Activated CD4-positive, alpha-beta T cell treated with anti-CD3 and anti-CD28 coated beads, Interleukin-2, amount 50 U/mL, for 4 hours (primary cell): ENCODE data around the gene BCL11A.

Experiments used
- DNase-seq, 2 experiments: peaks; one replicate each; pipeline ENCODE4 v3.0.0-alpha.2; 2020

The BCL11A gene

DNA sequence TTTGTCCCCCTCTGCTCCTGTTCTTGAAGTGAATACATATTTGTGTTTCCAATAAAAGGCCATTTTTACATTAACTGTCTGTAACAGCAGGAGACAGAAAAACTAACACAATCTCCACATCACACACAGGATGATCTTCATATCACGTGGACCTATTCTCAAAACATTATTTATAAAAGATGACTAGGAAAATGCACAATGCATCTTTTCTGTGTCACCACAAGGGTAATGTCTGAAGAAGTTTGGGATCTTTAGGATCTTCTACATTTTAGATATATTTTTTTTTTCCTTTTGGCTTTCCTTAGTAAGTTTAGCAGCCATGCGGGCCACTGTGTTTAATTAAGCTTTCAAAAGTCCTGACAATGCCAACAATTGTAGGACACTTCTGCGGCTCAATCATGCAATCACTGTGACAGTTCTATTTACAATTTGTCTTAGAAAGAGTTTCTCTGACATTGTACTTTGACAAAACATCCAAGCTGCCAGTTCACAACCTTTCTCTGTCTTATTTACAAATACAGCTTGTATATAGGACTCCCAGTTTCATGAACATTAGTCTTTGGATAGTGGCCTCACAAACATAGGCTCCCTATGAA is 12.3 kb downstream of the BCL11A start:
- no peak for DNase-seq

DNA sequence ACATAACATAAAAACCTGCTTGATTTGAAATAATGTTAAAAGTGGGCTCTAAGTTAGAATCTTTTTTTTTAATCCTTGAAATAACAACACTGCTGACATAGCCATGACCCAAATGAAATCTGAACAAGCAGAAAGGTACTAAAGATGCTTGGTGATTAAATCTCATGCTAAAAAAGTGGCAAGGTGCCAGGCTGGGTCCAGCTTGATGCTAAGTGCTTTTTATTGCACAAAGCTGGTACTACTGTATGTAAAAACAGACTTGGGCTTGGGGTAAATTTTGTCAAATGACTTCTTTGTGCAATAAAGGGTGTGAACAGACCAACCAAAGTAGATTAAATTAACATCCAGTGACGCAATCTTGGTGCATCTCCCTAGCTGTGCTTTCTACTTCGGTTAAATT is 13.4 kb downstream of the BCL11A start:
- DNase-seq, result no peak

DNA sequence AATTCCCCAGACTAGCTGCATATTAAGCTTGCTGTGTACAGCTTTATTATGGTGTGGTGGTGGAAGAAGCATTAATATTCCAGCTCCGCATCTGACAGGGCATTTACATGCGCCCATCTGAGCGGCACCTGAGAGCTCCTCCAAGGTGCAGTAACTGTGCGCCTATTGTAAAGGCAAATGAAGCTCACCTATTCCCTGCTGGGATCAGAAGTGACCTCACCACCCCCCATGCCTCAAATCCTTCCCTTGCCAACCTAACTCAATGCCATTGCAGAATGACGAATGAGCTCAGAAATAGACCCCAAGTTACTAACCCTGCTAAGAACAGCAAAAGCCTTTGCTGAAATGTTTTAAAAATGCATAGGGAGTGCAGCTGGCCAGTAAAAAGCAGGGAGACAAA is 14.3 kb downstream of the BCL11A start:
- no peak for DNase-seq

DNA sequence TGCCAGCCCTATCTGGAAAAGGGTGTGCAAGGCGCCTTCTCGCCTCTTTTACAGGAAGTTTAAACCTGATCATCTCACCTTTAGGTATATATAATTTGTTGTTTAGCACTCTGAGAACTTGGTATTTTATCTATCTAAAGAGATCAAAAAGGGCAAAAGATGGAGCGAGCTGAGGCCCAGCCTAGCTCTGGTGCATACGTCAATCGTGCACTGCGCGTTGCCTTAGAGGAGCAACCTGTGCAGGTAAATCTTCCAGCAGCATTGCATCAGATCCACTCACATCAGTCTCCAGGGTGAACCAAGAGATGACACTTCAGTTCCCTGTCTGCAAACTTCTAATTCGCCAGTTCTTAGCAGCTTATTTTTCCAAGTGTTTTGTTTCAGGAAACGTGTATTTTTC is 15.4 kb downstream of the BCL11A start:
- DNase-seq, result no peak

DNA sequence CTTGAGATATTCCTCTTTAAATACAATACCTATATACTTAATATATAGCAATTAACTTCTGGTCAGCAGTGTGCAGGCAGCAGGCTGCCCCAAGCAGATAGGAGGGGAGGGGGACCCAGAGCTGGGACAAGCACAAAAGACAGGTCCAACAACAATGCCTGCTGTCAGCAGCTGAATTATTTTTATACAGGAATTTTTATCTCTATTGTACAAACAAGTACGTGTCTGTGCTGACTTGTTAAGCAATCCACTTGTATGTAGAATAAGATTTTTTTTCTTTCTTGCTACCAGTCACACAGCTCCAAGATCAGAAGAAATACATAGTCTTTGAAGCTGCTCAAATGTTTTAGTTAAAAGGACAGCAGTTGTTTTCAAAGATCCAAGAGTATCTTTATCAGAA is 16.7 kb downstream of the BCL11A start:
- DNase-seq, result no peak

DNA sequence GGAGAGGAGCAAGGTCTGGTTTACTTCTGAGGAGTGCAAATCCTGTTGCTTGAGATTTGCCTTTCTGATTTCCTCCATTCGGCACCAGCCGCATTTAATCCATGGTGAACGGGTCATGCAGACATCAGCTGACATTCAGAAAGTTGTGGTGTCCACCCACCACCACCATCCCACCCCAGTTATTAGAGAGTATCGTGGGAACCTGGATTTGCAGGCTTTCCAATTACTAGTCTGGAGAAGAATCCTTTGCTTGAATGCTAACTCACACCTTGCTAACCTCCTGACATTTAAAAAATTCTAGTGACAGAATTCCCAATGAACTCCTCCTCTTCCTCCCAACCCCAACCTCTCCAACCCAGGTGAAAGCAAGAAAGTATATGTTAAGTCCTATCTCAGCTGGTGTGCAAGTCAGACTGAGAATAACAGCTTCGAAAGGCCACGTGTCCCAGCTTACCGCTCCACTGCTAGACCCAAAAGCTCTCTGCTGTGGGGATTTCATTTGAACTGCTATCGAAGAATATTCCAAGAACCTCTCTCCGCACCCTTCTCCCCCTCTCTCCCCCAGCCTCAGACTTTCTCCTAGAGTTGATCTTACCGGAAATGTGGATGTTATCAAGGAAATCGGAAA is 17.7 kb downstream of the BCL11A start:
- DNase-seq, result no peak

DNA sequence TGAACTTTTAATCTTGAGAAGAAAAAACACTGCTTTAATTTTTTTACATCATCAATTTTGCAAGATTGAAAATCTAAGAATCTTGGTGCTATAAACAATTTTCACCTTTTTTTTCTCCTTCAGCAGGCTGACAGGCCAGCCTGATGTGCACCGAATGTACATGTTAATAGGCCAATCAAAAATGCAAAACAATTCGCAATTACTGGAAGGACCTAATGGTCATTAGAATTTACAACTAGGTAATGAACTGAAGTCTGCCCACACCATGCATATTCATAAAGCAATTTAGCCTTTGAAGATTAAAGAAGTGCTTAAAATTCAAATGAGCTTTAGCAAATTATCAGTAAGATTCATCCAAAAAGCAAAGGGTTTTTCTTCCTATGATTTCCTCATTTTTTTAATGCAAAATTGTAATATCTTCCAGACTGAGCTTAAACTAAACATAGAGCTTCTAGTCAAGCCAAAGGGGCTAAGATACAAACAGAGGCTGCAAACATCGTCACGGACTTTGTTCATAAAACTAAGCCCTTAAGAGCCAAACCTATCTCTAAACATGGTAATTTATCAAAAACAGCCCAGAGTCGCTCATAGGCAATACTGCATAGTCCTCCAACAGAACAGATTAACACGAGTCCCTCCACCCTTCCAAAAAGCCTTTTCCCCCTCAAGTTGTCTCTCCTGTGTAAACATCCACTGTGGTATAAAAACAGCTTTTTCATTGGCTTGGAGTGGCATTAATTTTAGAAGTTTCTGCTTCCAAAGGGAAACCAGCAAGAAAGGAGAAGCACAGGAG is 18.4 kb downstream of the BCL11A start:
- DNase-seq, result no peak

DNA sequence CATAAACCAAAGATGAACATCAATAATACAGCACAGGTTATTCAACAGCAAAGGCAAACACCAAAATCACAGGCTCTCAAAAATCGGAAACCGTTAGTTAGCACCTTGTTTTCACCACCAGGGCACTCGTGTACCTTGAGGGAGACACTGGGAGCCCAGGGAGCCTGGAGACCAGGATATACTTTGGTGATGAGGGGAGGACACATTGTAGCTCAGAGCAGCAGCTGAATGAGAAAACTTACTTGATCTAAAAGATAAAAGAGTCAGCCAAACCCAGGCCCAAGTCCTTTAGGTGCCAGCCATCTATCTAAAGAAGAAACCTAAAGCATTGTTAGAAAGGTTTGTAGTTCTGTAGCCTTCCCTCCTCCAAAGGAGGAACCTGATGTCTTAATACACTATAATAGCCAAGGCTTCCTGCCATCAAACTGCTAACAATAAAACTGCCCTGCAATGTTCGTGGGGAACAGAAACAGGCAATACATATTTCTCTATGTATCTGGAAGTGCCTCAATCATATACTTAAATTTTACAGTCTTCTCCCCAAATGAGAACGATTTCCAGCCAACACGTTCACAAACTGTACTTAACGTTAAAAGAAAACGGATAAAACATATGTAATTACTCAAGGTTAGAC is 19.3 kb downstream of the BCL11A start:
- no peak for DNase-seq

DNA sequence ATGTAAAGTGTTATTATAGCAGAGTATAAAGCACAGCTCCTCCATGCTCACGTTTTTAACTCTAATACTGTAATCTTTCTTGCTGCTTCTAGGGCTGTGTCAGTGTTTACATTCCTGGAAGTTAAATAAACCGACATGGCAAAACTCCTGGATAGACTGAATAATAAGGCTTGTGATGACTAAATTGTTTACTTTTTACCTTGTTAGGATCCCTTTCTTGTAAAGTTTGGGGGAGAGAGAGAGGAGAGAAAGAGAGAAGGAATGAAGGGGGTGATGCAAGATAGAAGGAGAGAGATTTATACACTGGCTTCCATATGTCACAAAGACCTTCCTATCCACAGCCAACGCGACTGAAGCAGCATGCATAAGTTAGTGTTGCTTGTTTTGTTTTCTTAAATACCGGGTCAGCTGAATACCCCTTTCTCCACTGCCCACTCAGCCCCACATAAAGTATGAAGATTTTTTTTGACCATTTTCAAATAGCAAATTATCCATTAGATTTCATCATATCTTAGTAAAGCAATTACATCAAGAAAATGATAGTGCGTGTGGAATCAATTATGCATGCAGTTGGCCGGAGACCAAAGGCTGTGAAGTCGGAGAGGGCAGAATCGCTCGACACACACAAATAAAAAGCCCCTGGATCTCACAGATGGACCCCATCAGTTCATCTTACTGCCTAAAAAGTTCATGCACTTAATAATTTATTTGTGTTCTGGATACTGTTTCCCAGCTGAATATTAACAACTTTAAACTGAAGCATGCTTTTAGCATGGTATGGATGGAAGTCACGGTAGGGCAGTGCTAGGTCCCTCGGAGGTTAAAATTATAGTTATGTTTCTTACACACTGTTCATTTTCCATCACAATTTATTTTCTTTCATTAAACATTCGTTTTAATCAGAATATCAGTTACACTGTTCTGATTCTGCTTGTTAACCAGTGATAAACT is 20.1 kb downstream of the BCL11A start:
- no peak for DNase-seq

DNA sequence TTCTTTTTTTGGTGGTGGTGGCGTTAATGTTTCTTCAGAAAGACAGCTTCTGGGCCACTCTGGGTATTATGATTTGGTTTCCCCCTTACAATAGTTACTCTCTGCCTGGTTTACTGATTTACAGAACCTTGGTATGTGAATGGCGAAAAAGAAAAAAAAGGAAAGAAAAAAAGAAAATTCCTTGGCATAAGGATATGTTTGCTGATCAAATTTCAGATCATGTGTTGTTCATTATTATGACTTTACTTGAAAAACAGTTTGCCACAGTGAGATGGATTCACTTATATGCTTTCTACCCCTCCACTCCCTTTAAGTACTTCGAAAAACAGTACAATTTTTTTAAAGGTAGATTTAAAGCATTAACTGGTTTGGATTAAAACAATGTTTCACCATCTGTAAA is 21.0 kb downstream of the BCL11A start:
- DNase-seq, result no peak

DNA sequence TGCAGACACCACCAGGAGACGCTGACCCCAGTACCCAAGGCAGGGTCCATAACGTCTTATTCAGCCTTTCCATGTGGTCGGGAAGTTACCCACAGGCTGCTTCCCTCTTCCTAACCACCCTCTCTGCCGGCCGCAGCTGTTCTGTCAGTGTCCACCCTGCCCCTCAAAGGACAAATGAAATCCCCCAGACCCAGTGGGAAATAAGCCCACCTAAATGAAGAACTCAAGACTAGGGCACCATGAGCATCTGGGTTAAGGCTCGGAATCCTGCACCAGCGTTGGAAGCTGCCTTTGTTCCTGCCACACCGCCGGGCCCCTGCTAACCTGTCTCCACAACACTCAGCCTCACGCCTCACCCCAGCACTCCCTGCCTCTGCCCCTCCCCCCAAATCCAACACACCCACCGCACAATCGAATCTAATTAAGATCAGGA is 21.7 kb downstream of the BCL11A start:
- no peak for DNase-seq

DNA sequence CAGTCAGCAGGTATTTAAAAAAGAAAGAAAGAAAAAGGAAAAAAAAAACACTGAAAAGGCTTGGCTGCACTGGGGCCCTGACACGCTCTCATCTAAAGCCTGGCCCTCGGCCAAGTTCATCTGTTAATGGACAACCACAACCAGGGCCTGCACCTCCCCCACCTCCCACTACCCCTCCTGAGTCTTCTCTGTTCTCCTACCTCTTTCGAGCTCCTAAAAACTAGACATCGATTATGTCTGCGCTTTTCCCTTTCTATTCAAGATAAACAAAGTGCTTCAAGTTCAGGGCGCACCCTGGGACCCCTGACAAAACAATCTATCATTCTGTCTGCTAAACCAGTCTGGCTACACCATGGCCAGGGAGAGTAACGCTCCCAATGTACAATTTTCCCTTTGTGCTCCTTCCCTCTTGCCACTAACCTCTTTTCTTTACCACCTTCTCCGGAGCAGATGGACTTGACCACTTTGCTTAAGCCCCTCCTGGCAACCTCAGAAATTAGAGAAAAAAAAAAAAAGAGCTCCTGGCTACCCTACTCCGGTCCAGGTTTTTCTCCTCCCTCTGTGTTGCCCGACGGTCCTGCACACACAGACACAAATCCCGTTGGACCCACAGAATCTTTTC is 22.7 kb downstream of the BCL11A start:
- no peak for DNase-seq

DNA sequence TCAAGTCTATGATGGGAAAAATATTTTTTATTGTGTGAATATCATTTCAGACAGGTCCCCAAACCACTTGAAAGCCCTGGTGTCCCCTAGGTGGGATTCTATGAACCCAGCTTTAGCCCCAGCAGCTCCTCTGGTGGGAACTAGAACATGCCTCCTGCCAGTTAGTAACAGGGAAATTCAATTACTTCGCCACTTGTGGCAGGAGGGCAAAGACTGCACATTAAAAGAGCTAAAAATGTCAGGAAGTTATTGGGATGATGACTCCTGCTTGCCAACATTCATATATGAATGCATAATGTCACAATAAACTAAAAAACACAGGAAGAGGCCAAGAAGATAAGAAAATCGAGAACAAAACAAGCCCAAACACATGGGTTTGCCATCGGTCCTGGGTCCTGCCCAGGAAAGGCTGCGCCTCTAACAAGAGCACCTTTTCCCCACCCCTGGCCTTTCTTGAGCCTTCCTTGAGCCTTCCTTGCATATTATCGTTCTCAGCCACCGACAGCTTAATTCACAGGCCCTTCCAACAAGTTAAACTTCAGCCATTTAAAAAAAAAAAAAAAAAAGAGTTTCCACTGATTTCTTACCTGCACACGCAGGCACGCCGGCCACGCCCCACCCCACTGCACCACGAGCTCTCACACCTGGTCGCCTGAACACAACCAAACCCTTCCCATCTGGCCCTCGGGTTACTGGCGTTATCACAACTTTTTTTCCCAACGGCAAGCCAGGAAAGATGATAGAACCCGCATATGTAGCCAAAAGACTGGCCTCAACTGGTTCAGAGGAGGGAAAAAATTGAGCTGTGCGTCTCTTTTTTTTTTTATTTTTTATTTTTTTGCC is 23.4 kb downstream of the BCL11A start:
- no peak for DNase-seq

DNA sequence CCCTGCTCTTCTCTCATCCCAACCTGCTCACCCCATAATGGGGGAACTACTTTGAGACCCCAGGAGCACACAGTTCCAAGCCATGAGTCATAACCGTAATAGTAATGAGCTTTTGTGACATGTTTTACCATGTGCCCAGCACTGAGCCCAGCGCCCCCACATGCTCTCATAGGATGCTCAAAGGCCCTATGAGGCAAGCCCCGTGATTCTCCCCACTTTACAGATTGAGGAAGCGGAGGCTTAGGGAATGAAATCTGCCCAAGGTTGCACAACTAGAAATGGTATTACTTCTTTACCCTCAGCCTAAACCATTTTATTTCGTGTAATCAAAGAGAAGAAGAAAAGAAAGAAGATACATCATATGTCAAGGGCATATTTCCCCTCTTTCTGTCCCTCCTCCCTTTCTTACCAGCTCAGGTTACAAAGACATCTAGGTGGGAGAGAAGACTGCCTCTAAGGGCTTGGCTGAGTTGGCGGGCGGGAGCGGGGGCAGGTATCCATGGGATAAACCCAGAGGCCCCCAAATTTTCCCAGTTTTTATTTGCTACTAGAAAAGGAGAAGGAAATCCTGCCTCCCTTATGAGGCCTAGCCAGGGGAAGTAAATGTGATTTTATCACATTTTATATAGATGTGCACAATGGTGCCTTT is 24.2 kb downstream of the BCL11A start:
- DNase-seq, result no peak

DNA sequence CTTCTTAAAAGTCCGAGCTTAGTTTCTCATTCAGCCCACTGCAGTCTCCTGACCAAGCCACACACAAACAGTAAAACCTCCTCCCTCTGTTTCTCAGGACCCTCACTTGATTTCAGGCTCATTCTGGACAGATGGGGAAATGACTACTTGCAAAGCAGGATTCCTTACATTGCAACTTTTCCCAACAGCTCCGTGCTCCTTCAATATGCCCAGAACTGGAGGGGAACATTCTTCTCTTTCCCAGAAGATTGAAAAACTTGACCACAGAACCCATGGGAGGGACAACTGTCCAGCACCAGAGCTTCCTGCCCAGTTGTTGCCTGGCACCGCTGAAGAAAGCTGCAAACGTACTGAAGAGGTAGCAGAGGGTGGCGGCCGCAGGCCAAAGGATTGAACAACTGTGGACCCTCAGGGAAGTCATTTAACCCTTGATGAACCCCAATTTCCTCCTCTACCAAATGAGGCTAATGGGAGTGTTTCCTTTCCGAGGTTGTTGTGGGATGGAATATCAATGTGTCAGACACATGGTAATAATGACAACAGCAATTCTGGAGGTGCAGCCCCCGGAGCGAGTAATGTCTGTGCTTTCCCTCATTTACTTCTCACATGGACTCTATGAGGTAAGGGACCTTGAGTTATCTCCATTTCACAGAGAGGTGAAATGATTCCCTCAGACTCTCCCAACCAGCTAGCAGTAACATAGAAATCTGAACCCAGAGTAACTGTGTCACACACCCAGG is 25.0 kb downstream of the BCL11A start:
- no peak for DNase-seq

DNA sequence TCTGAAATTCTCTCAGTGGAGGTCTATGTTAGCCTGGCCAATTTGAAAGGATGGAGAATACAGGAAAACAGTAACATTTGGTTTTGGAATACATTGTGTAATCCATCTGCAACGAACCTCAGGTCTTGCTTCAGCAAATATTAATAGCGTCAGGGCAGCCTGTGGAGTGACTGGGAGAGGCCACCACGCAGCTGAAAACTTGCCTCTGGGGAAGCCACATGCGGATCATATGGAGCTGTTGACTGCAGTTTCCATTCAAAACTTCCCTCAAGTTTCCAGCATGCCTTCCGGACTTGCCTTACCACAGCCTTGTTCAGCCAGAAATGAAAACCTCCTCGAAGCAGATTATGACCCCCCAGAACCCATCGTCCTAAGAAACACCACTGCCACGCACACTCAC is 25.7 kb downstream of the BCL11A start:
- no peak for DNase-seq

DNA sequence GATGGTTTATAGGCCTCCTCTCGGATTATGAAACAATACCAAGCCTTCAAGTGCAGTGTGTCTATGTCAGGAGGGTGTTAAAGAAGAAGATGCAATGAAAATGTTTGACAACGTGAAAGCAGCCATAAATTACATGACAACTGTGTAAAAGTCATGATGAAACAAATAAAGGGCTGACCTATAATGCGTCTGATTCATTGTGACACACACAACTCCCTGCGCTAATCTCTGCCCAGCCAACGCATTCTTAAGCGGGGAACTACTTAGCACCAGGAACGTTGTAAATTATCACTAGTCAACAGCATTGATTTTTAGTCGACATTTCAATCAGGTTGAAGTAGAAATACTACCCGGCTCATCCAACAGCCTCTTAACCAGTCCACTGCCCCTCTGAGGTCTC is 26.8 kb downstream of the BCL11A start:
- no peak for DNase-seq

DNA sequence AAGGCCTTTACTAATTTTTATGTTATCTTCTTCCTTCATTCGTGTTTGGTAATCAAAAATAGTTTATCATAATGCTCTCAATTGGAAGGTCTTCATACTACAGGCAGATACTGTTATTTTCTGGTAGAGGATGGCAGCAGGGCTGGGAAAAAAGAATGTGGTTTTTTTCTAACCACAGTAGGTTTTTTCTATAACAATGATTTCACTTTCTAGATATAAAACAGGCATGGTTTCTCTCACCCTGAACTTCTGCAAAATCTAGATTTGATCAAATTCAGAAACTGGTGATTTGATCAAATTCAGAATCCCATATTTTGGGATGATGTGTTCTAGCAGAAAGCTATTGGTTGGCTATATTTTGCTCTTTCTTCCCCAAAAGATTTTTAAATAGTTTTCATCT is 27.6 kb downstream of the BCL11A start:
- DNase-seq, result no peak

DNA sequence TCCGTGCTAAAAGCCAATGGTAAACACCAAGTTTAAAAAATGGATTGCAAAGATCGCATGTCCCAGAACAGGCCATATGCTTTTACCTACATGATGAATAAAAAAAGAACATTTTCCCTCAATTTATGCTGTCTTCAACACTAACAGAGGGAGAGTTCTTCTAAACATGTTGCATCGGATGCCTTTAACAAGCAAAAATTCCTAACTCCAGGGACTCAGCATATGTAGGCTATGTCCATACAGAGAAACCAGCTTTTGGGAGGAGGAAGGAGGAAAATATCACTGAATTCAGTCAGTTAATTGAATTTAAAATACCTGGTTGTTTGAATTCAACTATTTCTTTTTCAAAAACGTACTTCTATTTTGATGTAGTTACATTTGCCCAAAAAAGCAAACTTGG is 28.6 kb downstream of the BCL11A start:
- no peak for DNase-seq

DNA sequence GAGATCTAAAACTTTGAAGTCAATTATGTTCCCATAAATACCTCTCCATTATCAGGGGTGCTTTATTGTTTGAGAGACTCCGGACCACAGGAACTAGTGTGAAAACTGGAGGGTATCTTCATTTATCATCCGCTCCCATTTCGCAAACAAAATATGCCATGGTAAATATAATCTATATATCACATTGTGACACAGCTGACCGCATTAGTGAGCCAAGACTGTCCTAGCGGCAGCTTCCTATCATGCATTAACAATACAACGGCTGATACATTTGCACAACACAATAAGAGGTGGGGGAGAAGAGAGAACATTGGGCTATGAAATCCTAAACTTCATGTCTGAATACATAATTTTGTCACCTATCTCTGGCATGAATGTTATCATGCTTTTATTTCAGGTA is 29.5 kb downstream of the BCL11A start:
- no peak for DNase-seq
